ENCODE data around the gene TENM4. TPM values are rescaled to one million over a fixed set of nuclear protein-coding genes. Genes with fewer than 3 reads are reported as not detected.

TENM4 gene
- polyA plus RNA-seq, 10 donors, result 6.1 to 11.6 (median 8.4) TPM

DNA sequence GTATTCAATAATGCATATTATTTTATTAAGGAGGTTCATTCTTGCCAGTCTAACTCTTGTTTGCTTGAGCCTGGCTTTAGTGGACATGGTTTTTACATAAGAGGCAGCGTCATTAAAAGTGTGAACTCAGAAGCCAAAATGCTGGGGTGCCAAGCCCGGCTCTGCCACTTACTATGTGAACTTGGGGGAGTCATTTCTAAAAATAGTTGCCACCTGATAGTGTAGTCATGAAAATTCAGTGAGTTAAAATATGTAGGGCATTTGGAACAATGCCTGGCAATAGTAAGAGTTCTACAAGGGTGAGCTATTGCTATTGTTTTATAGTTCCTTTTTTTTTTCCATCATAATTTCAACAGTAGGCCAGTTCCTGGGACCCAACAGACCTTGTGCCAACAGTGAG lies 49.9 kb downstream of the TENM4 start:
- no peak for DNase-seq

DNA sequence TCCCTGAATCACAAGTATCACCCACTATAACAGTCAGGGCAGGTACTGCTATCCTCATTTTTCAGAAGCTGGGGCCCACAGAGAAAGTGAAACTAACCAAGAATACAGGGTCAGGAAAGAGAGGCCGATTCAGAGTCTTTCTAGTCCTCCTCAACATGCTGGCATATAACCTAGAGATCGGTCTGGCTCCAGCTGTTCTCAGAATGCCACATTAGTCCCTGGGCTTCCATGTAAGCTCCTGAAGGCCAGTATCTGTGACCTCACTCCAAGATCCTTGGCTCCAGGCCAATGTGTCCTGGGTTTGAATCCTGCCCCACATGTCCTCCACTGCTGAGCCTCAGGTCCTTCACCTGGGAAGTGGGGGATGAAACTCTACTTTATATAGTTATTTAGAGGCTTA lies 50.4 kb downstream of the TENM4 start:
- no peak for DNase-seq

DNA sequence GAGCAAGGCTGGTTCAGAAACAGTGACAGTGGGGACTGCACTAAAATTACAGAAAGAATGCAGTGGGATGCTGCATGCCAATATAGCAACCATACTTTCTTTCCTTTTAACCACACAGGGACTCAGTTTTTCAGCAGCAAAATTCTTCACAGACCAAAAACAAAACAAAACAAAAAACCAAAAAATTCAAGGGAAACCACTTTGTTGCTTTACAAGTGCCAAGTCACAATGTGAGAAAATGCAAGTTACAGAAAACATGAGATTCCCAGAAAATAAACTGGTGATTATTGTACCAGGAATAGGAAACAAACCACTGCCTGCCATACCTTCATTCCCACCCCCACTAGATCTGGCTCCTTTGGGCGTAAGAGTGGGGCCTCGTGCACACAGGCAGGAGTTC lies 52.6 kb downstream of the TENM4 start:
- no peak for DNase-seq

DNA sequence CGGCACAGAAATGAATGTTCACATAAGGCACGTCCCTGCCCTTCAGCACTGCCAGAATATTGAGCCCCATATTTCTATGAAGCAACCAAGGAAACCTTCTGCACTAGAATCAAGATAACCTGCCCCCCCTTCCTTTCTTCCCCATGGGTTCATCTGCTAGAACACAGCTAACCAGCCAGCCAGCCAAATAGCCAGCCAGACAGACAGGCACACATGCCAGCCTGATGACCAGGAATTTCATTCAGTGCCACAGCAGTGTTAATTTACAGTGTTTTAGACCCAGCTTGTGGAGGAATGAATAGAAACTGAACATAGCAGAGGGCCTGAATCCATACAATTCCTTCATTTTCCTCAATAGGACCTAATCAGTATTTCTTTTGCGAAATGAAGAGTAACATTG lies 57.0 kb downstream of the TENM4 start:
- DNase-seq, result peak in 1 of 3 donors; percentile 16

DNA sequence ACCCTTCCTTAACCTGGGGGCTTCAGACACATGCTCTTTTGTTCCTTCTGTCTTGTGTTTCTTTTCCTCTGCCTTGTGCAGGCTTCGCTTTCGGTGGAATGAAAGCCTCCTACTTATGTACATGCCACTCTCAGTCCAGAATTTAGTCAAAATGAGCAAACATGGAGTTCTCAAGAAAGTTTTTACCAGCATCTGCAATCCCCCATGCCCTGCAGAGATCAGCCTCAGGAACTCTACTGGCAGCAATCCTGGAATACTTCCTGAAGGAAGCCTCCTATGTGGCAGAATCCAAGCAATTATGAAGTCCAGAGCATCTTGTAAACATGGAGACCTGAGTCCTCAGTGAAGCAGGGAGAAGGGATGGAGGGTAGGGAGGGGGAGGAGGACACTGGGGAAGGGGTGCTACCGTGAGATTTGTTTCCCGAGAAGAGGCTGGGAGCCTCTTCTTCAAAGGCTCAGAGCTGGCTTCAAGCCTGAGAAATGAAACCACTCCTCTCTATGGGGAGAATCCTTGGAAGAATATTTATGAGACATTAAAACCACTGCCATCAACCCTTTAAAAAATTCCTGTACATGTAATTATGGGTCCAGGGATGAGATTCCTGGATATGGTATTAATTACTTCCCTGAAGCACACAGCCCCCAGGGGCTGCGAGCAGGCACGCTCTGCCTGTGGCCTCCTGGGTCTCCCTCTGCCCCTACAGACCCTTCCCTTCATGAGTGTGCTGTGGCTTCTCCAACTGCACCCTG lies 58.4 kb downstream of the TENM4 start:
- peak in 2 of 3 donors; percentile 12 to 31 for DNase-seq

DNA sequence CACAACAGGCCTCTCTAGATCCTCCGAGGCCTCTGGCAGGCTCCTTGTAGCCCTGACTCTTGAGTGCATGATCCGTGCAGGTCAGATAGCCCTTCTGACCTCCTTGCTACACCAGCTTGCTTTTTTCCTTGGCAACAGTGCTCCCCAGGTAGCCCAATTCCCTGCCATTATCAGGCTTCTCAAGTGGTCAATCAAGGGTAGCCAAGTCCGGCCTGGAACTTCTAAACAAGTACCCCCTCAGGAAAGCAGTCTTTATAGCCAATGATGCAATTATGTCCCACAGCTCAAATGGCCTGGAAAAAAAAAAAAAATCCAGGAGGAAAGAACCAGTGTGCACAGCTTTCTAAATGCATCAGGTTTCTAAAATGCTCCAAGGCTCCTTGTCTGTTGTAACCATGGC lies 59.8 kb downstream of the TENM4 start:
- DNase-seq, result no peak

DNA sequence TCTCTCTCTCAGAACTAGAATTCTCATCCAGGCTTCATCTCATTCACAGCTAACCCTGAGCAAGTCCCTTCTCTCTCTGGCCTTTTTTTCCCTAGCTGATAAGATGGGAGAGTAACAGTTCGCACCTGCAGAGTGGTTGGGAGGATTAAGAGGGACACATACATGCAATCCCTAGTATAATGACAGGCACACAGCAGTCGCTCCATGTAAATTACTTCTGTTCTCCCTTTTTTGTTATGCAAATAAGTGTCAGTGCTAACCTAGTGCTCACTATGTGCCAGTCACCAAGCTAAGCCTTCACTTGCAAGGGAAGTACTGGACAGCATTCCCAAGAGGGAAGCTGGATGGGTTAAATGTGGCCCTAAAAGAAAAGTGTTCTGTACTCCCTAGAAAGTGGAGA lies 63.4 kb downstream of the TENM4 start:
- no peak for DNase-seq

DNA sequence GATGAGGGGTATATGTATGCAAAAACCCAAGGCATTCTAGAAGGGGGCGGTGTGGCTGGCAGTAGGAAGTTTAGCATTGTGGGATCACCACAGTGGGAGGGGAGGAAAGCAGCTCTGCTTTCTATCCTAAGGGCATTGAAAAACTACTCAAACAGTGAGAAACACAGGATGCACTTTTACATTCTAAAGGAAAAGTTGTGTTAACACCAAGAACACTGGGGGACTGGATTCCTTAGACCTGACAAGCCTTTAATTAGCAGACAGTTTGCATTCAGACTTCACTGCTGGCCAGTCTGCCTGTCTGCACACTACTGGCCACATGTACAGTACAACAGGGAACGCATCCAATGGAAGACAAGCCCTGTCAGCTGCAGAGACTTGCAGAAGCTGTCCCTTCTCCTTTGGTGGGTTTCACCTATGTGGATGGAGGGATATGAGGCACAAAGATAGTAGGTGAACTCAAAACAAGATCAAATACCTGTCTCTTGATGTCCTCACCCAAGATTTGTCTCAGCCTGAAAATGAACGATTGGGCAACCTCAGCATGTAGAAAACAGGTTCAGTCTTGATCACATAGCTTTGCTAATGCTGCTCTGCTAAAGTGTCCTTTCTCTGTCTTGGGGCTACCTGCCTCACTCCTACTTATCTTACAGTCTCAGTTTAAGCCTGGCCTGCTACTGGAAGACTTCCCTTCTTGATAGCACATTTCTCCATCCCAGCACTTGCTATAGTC lies 64.8 kb downstream of the TENM4 start:
- no peak for DNase-seq

DNA sequence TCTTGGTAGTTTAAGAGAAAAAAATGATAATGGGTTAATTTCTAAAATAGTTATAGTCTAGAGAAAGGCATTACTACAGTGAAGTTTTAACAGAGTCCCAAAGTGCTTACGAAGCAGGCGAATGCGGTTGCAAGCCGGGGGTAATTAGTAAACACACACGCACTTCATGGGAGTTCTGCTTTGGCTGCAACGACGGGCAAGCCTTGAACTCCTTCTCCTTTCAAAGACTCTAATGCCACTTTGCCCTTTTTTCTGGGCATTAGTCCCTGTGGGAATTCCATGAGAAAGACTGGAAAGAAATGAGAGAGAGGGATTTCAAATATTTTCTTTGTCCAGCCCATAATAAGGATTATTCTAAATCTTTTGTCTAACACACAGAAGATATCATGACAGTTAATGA lies 66.1 kb downstream of the TENM4 start:
- no peak for DNase-seq

DNA sequence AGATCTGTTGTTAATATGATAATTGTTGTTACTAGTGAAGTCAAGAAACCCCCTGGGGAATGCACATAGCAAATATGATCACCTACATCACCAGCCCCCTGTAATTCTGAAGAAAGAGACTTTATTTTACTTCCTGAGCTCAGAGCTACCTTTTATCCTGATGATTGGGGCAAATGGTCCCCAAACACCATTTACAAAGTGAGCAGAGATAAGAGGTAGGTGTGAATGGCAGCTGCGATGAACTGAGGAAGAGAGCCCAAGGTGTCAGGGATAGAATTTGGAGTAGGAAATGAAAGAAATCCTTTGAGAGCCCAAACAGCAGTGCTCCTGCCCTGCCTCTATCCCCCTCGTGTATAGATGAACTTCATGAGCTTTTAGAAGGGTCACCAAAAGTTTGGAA lies 69.1 kb downstream of the TENM4 start:
- DNase-seq, result no peak

DNA sequence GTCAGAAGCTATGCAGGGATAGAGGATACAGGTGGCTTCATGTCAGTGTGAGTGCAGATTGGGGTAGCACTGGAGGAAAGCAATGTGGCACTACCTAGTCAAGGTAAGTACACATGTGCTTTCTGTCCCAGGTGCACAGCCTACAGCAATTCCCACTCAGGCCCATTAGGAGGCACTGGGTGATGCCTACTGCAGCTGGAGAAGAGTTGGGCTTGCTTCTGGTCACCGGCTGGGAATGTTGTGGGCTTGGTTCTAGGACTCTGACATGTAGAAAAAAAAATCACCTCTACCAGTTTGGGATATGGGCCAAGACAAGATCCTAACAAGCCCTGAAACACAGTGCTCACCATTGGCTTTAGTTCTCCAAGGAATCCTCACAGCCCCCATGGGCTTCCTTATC lies 69.7 kb downstream of the TENM4 start:
- no peak for DNase-seq

DNA sequence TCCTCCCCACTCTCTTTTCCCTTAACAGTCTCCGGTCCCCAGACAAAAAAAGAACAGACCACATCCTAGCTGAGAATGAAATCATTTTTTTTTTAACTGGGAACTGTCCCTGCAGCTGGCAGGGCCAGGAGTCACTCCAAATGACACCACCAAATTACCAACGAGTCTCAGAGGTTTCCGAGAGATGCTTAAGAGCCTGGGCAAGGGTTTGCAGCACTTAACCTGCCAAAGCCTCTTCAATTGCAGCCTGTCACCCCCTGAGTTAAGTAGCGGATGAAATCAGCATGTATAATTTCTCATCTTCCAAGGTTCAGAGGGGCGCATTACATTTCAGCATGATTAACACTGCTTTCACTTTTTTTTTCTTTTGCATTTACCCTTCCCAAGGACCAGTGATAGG lies 71.8 kb downstream of the TENM4 start:
- no peak for DNase-seq

DNA sequence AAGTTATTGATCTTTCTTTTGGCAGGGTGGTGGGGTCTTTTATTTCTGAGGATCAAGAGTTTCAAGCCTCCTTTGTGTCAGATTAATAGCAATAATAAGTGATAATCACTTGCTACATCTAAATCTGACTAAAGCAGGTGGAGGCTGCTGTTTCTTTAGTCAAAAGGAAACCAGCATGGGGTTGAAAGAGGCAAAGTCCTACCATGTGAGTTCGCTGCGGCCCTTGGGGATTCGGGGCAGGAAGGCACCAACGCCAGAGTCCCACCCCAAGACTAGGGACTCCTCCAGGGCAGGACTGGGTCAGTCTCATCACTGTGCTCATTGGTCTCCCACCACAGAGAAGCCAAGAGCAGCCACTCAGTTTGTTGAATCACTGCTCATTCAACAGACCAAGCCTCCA lies 73.0 kb downstream of the TENM4 start:
- no peak for DNase-seq

DNA sequence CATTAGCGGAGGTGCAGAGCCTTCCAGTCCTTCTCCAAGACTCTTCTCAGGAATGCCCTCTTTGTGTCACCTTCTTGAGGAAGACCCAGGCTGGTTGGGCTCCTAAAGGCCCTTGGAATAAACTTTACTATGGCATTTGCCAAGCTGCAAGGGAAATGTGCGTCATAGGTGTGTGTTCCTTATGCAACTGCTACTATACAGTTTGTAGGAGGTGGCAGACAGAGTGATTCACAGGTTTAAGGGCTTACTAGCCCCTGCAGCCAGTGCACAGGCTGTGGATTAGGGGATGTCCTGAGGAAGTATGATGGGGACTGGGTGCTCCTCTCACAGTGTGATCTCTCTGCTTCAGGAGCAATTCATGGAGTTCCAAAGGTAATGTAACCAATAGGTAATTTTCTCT lies 74.6 kb downstream of the TENM4 start:
- no peak for DNase-seq

DNA sequence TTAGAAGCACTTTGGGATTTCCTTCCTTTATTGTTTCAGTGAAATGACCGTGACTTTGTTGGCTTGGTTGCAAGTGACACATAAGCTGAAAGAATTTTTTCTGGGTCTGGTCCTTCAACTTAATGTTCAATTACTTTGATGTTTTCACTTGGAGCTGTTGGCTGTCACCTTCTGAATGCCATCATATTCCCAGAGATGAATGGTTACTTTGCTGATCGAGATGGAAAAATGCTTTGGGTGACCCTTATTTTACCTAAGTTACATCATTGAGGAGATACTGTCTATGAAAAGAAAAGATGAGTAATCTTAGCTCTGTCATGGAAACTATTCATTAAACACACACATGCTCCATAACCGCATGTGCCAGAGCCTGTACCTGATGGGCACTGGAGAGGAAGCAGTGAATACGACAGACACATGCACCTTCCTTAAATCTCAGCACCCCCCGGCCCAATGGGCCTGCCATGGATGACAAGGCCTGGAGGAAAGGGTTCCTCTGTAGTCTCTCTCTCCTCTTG lies 76.9 kb downstream of the TENM4 start:
- no peak for DNase-seq

DNA sequence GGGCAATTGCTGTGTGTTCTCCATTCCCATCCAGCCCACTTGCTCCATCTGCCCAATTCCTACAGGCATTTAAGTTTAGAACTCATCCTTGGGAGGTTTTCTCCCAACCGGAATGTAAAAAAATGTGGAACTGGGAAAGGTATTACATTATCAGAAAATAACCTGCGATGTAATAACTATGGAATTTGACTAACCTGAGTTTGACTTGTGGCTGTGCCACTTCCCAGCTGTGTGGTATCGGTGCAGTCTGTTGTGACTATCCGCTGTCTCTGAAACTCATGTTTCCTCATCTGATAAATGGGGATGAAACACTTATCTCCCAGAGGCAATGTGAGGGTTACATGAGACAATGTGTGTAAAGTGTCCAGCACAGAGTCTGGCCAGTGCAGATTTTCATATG lies 77.6 kb downstream of the TENM4 start:
- DNase-seq, result no peak

DNA sequence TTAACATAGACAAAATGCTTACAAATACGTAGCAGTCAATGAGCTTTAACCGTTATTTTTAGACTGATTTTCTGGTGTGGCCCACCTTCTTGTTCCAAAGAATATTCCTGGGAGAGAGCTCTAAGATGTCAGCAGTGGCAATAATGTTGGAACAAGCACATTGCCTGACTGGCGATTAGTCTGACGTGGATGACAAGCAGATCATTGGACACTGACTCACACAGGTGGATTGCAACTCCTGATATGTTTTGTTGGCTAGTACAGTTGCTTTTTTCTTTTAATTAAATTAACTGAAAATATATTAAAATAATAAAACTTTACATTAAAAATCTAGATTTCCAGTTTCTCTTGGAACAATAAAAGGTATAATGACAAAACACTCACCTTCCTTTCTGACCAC lies 78.0 kb downstream of the TENM4 start:
- DNase-seq, result no peak

DNA sequence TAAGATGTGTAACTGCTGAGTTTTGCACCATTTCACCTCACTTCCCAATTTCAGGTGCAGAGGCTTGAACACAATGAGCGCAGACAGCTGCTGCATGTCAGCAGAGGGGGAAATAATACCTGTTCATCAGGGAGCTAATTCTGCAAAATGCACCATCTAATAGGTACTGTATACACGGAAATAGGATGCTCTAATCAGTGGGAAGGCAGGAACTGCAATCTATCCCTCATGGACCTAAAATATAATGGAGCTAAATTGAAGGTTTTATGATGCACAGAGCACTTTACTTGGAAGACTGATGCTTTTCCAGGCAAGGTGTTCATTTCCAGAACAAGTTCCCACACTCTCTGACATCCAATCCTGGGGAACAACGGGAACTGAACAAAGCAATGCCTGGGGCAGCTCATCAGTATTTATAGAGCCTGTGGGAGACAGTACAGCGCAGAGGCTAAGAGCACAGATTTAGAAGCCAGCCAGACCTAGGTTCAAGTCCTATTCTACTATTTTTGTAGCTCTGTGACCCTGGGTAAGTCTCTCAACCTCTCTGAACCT lies 78.5 kb downstream of the TENM4 start:
- no peak for DNase-seq

DNA sequence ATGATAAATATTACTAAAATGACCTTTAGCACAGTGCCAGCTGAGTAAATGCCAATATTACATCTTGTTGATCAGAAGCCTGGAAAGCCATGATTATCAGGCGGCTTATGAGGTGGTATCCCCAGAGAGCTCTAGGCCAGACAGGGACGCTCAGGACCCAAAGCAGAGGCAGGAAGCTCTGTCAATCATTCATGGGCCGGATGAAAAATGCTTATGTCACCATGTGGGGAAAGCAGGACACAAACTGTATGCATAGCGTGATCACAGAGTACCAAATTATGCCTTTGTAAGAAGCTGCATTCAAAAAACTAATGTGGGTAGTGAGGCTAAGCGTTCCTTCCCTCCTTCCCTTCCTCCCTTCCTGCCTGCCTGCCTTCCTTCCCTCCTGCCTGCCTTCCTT lies 82.6 kb downstream of the TENM4 start:
- DNase-seq, result no peak

DNA sequence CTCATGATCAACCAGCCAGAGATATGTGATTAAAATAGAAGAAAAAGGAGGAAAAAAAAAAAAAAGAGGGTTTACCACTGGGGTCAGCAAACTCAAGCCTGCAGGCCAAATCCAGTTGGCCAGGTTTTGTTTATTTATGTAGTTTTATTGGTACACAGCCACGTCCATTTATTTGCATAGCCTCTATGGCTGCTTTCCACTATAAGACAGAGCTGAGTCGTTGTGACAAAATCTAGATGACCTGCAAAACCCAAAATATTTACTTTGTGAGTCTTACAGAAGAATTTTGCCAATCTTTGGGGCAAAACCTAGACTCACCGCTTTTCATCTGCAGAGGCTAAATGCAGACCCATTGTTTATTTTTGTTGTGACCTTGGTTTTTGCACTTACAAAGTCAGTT lies 87.1 kb downstream of the TENM4 start:
- DNase-seq, result no peak

DNA sequence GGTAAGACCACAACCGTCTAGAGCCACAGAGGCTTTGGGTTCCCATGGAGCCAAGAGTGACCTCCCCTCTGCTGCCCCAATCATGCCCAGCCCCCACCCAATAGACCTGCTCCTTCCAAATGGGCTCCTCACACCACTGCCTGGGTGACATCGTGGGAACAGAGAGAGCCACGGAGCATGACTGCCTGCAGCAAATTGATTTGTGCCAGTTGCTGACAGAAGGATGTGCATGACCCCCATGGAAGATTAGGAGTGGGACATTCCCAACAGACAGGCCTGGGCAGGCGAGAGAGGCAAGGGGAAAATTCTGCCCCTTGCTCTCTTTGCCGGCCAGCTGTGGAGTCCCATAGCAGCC lies 88.5 kb downstream of the TENM4 start:
- peak in 2 of 3 donors; percentile 10 to 32 for DNase-seq

DNA sequence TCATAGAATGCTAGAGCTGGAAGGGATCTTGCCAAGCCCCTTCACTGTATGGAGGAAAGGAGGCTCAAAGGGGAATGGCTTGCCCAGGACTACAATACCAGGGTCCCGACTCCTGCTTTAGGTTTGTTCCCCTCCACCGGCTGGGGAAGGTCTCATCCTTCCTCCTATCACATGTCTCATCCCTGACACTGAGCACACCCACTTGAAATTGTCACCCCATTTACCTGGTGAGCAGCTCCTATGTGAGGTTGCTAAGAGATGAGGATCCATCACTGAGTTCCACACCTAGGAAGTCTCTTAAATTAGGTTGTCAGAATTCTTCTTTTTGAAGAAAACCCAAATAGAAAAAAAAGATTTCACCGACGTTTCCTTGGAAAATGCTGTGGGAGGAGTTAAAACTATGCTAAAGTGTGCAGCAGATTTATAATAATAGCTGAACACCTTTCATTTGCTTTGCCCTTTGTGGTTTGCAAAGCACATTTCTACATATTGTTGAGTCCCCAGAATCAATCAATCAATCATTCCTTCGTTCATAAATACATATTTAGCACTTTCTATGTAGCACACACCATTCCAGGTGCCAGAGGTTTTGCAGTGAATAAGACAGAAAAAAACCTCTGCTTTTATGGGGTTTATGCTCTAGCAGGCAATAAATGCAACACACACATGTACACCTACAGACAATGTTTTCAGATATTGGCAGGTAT lies 91.7 kb downstream of the TENM4 start:
- no peak for DNase-seq

DNA sequence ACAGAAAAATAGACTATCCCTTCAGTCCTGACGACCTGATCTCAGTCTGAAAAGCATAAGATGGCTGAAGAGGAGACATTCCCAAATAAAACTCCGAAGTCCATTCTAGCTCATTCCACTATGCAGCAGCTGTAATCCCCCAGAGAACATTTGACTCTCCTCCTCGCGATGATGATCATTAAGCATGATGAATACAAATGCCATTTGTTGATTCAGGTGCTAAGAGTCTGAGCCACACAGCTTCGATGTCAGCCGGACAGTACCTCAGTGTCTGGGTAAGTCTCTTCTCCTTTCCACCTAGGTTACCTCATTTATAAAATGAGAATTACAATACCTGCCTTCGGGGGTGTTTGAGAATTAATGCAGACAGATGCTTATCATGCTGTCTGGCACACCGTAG lies 94.8 kb downstream of the TENM4 start:
- no peak for DNase-seq
